Thyroid gland (tissue), 4 donors: ENCODE measurements around the gene GCSAML.

Experiments used
- POLR2A ChIP-seq, 2 donors: fragments of 450-650 bp; IDR thresholded peaks; one replicate each; pipeline ENCODE4 v1.6.1; 2017; ENCODE audit warnings: antibody characterized with exemption in 2 of 2, mild to moderate bottlenecking in 2 of 2, moderate library complexity in 1 of 2
- TF ChIP-seq, protein P1 (sequence below), 6 experiments: fragments of 200-600 bp in 3 of 6; fragments of 450-650 bp in 3 of 6; sonication (generic) in 3 of 6; IDR thresholded peaks; one replicate each; pipeline ENCODE4 v1.5.1; 2016 to 2019; ENCODE audit warnings: antibody characterized with exemption in 6 of 6, mild to moderate bottlenecking in 2 of 6, inconsistent platforms in 1 of 6, moderate library complexity in 1 of 6

- TF ChIP-seq, protein P1, sequence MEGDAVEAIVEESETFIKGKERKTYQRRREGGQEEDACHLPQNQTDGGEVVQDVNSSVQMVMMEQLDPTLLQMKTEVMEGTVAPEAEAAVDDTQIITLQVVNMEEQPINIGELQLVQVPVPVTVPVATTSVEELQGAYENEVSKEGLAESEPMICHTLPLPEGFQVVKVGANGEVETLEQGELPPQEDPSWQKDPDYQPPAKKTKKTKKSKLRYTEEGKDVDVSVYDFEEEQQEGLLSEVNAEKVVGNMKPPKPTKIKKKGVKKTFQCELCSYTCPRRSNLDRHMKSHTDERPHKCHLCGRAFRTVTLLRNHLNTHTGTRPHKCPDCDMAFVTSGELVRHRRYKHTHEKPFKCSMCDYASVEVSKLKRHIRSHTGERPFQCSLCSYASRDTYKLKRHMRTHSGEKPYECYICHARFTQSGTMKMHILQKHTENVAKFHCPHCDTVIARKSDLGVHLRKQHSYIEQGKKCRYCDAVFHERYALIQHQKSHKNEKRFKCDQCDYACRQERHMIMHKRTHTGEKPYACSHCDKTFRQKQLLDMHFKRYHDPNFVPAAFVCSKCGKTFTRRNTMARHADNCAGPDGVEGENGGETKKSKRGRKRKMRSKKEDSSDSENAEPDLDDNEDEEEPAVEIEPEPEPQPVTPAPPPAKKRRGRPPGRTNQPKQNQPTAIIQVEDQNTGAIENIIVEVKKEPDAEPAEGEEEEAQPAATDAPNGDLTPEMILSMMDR (IDR thresholded peaks at IDR 0.05) = no peak
- no peak for TF ChIP-seq POLR2A (IDR thresholded peaks at IDR 0.05)
These were observed 17.0 kb upstream of the GCSAML start for GRCh38 chr1:247531937-247532336.
